RWPE2 (cell line): ENCODE measurements around the gene FOXF2.

ENCODE experiments used
- ATAC-seq: fragments of 200-7000 bp; cut with Tn5 transposase; 3 replicates; pipeline ENCODE4 v1.9.1; 2021; ENCODE audit warnings: low read depth
- DNase-seq: peaks from one replicate; pipeline ENCODE4 v3.0.0-alpha.2; 2020; ENCODE audit warnings: low spot score
- H3K27ac ChIP-seq: fragments of 450-650 bp; 2 replicates; pipeline ENCODE4 v1.5.1; 2017; ENCODE audit warnings: mild to moderate bottlenecking; ENCODE audit not compliant: poor library complexity, severe bottlenecking
- H3K27me3 ChIP-seq: fragments of 250-450 bp; sonication (Bioruptor Pico); 2 replicates; pipeline ENCODE4 v1.5.1; 2021; ENCODE audit warnings: mild to moderate bottlenecking, moderate library complexity; ENCODE audit not compliant: insufficient read depth, poor library complexity, severe bottlenecking
- H3K36me3 ChIP-seq: fragments of 250-450 bp; sonication (Bioruptor Pico); 2 replicates; pipeline ENCODE4 v1.5.1; 2020; ENCODE audit warnings: low read depth, mild to moderate bottlenecking, moderate library complexity
- H3K4me1 ChIP-seq: fragments of 250-450 bp; sonication (Bioruptor Pico); 2 replicates; pipeline ENCODE4 v1.5.1; 2021; ENCODE audit warnings: mild to moderate bottlenecking, moderate library complexity; ENCODE audit not compliant: insufficient read depth, poor library complexity, severe bottlenecking
- H3K4me3 ChIP-seq: fragments of 250-450 bp; sonication (Bioruptor Pico); 2 replicates; pipeline ENCODE4 v1.5.1; 2021; ENCODE audit warnings: mild to moderate bottlenecking, moderate library complexity; ENCODE audit not compliant: severe bottlenecking
- H3K9me3 ChIP-seq: fragments of 250-450 bp; sonication (Bioruptor Pico); 2 replicates; pipeline ENCODE4 v1.5.1; 2021; ENCODE audit warnings: mild to moderate bottlenecking, moderate library complexity; ENCODE audit not compliant: severe bottlenecking
- CTCF ChIP-seq: fragments of 450-650 bp; IDR thresholded peaks from one replicate; pipeline ENCODE4 v1.5.1; 2017; ENCODE audit warnings: mild to moderate bottlenecking, moderate library complexity; ENCODE audit not compliant: poor library complexity, severe bottlenecking

The FOXF2 gene

GRCh38 chr6:1438471-1438881 lies 49.1 kb downstream of the FOXF2 start:
- DNase-seq (no peak), ATAC-seq (no peak)
- no peak for TF ChIP-seq CTCF
- no peaks in the 10 kb centered on the region for H3K27me3 ChIP-seq
- no peaks in the 10 kb centered on the region for H3K4me1 ChIP-seq
- H3K9me3 ChIP-seq = no peaks in the 10 kb centered on the region
- H3K27ac ChIP-seq = no peak overlapping the region
- H3K4me3 ChIP-seq = no peak overlapping the region
- H3K36me3 ChIP-seq = no peaks in the 10 kb centered on the region

- Histone ChIP-seq H3K27me3 (no peaks in the 10 kb centered on the region), H3K36me3 (no peaks in the 10 kb centered on the region), H3K9me3 (no peaks in the 10 kb centered on the region), H3K4me1 (no peaks in the 10 kb centered on the region), H3K4me3 (no peak overlapping the region), H3K27ac (no peak overlapping the region)
- no peak for TF ChIP-seq CTCF
- ATAC-seq (no peak), DNase-seq (no peak)
These were observed 50.0 kb downstream of the FOXF2 start for GRCh38 chr6:1439349-1439748.

- no peak for ATAC-seq
- TF ChIP-seq CTCF = no peak
- no peaks in the 10 kb centered on the region for H3K27me3 ChIP-seq
- H3K4me1 ChIP-seq = no peaks in the 10 kb centered on the region
- no peak overlapping the region for H3K27ac ChIP-seq
- H3K36me3 ChIP-seq = no peaks in the 10 kb centered on the region
- H3K4me3 ChIP-seq = no peak overlapping the region
- no peaks in the 10 kb centered on the region for H3K9me3 ChIP-seq
- DNase-seq = no peak
These were observed 53.6 kb downstream of the FOXF2 start for GRCh38 chr6:1442929-1443328.
